ENCODE data around the gene AGPAT3. TPM values are rescaled to one million over a fixed set of nuclear protein-coding genes. Genes with fewer than 3 reads are reported as not detected.

Gene AGPAT3
- total RNA-seq, 1 donor, result 63.5 TPM

DNA sequence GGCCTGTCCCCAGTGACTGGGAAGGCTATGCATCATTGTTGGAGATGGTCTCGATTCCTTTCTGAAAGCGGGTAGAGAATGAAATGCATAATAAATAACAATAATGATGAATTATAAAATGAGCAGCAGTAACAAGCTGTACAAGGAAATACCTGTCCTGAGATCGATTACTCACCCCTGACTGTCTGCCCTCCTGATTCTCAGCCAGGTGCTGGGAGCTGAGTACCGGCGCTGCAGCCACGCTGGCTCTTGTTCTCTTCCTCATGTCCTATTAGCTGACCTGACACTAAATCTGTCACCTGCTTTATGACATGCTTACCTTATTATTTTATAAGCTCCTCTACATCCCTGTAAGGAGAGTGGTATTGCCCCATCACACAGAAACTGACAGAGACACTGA, 3.4 kb downstream of the AGPAT3 start:
- TF ChIP-seq, protein P1, sequence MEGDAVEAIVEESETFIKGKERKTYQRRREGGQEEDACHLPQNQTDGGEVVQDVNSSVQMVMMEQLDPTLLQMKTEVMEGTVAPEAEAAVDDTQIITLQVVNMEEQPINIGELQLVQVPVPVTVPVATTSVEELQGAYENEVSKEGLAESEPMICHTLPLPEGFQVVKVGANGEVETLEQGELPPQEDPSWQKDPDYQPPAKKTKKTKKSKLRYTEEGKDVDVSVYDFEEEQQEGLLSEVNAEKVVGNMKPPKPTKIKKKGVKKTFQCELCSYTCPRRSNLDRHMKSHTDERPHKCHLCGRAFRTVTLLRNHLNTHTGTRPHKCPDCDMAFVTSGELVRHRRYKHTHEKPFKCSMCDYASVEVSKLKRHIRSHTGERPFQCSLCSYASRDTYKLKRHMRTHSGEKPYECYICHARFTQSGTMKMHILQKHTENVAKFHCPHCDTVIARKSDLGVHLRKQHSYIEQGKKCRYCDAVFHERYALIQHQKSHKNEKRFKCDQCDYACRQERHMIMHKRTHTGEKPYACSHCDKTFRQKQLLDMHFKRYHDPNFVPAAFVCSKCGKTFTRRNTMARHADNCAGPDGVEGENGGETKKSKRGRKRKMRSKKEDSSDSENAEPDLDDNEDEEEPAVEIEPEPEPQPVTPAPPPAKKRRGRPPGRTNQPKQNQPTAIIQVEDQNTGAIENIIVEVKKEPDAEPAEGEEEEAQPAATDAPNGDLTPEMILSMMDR (IDR thresholded peaks at IDR 0.05; ENCODE audit: insufficient read depth, low read depth, low read length), result no peak
- no peak for DNase-seq (ENCODE audit: low read depth)

GRCh38 chr21:43869486-43870325, 4.7 kb downstream of the AGPAT3 start:
- no peak overlapping the region for H3K4me3 ChIP-seq (ENCODE audit: low read depth, low read length)
- TF ChIP-seq, protein P1 (IDR thresholded peaks at IDR 0.05; ENCODE audit: insufficient read depth, low read depth, low read length), result no peak
- DNase-seq (ENCODE audit: low read depth), result no peak

More for the DNA sequence above, 3.4 kb downstream of the AGPAT3 start:
- no peak overlapping the region for H3K4me3 ChIP-seq (ENCODE audit: low read depth, low read length)

DNA sequence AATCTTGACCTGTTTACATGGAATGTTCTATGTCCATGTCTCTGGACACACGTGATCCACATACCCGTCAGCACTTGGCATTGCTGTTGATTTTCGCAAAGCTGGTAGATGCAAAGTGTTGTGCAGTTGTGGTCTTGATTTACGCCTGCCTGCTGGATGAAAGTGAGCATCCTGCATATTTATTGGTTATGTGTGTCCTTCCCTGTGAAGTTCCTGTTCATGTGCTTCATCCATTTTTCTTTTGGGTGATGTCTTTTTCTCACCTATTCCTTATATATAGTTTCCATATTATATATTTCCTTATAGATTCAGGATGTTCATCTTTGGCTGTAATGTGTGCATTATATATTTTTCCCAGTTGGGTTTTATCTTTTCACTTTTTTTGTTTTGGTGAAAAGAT, 6.5 kb downstream of the AGPAT3 start:
- DNase-seq (ENCODE audit: low read depth), result no peak
- TF ChIP-seq, protein P1 (IDR thresholded peaks at IDR 0.05; ENCODE audit: insufficient read depth, low read depth, low read length), result no peak
- H3K4me3 ChIP-seq (ENCODE audit: low read depth, low read length), result no peak overlapping the region

GRCh38 chr21:43872531-43873197, 7.6 kb downstream of the AGPAT3 start:
- DNase-seq (ENCODE audit: low read depth), result no peak
- no peak overlapping the region for H3K4me3 ChIP-seq (ENCODE audit: low read depth, low read length)
- TF ChIP-seq, protein P1 (IDR thresholded peaks at IDR 0.05; ENCODE audit: insufficient read depth, low read depth, low read length), result no peak

DNA sequence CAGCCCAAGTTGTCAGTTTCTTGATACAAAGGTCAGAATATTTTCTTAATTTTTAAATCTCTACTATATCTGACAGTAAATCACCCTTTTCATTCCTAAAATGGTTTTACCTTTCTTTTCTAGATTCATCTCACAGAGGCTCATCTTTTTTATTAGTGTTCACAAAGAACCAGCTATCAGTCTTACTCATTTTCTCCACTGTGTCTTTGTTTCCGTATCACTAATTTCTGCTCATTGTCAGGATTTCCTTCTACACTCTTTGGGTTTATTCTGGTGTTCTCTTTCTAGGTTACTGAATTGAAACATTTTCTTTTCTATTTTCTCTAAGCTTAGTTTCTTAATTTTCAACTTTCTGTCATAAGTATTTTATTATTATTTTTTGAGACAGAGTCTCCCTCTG, 8.7 kb downstream of the AGPAT3 start:
- no peak overlapping the region for H3K4me3 ChIP-seq (ENCODE audit: low read depth, low read length)
- TF ChIP-seq, protein P1 (IDR thresholded peaks at IDR 0.05; ENCODE audit: insufficient read depth, low read depth, low read length), result no peak
- no peak for DNase-seq (ENCODE audit: low read depth)

- no peak for DNase-seq (ENCODE audit: low read depth)
- TF ChIP-seq, protein P1 (IDR thresholded peaks at IDR 0.05; ENCODE audit: insufficient read depth, low read depth, low read length), result no peak
- no peak overlapping the region for H3K4me3 ChIP-seq (ENCODE audit: low read depth, low read length)
Measured at GRCh38 chr21:43874085-43874805, 9.2 kb downstream of the AGPAT3 start.
